ENCODE results near the gene E2F6.

DNA sequence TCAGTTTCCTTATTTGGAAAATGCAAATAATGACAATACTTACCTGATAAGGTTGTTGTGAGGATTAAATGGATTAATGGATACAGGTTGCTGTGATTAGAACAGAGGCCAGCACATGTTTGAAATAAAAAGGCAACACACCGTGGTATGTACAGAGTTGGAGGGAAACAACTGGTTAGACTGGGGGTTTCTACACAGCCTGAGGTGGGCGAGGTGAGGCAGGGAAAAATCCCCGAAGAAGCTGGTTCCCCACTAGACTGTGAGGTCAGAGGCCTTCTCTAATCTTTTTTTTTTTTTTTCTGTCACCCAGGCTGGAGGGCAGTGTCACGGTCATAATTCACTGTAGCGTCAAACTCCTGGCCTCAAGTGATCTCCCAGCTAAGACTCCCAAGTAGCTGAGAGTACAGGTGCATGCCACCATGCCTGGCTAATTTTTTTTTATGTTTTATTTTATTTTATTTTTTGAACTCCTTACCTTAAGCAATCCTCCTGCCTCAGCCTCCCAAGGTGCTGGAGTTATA is 1.2 kb upstream of the E2F6 start:
- TF ChIP-seq, protein P1, sequence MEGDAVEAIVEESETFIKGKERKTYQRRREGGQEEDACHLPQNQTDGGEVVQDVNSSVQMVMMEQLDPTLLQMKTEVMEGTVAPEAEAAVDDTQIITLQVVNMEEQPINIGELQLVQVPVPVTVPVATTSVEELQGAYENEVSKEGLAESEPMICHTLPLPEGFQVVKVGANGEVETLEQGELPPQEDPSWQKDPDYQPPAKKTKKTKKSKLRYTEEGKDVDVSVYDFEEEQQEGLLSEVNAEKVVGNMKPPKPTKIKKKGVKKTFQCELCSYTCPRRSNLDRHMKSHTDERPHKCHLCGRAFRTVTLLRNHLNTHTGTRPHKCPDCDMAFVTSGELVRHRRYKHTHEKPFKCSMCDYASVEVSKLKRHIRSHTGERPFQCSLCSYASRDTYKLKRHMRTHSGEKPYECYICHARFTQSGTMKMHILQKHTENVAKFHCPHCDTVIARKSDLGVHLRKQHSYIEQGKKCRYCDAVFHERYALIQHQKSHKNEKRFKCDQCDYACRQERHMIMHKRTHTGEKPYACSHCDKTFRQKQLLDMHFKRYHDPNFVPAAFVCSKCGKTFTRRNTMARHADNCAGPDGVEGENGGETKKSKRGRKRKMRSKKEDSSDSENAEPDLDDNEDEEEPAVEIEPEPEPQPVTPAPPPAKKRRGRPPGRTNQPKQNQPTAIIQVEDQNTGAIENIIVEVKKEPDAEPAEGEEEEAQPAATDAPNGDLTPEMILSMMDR (IDR thresholded peaks at IDR 0.05), result no peak
- no peak for TF ChIP-seq POLR2A (IDR thresholded peaks at IDR 0.05)

Data from lower leg skin (tissue), 3 donors.